Measurements from ENCODE around the gene ST7. TPM values are rescaled to one million over a fixed set of nuclear protein-coding genes. Genes with fewer than 3 reads are reported as not detected.
"Not testable (repeated sequence)": the region's sequence is repeated elsewhere in the genome, so short reads cannot be mapped to it uniquely, and the experiment has no call there.

Gene ST7
- total and polyA plus RNA-seq, 5 donors from 2014 or later: 7.3 to 15.5 (median 9.9) TPM

DNA sequence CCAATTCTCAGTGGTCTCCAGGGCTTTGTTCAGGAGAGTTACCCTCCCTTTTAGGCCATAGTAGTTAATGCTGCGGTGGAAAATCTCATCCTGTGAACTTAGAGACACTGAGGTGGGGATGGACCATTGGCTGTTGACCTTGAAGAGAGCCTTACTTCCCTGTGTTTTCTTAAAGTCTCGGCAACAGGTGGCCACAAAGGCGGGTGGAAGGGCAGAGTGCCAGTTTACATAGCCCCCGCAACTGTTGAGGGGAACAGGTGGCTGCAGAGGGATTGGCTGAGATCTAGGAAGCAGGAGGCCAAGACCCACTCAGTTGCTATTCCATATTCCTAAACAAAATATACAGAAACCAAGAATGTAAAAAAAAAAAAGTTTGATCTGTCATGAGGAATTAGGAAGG lies 160.6 kb downstream of the ST7 start:
- H3K4me1 ChIP-seq (ENCODE audit: control insufficient read depth, insufficient read depth, low read length, poor library complexity, severe bottlenecking): peaks cover 13% of the 10 kb centered on the region
- DNase-seq (no peak), ATAC-seq (ENCODE audit: low read depth in 2 of 2) (no peak)
- Mint-ChIP-seq H3K27me3 (no peaks in the 10 kb centered on the region), H3K4me1 (peaks cover 4 to 25% (median 18%) of the 10 kb centered on the region in 4 donors), H3K9me3 (peaks cover 0 to 4% (median 0%) of the 10 kb centered on the region in 7 donors), H3K36me3 (peaks cover 3% of the 10 kb centered on the region), H3K27ac (no peak overlapping the region), H3K4me3 (no peak overlapping the region)
- no peaks in the 10 kb centered on the region for H3K27me3 ChIP-seq (ENCODE audit: control insufficient read depth, insufficient read depth, low read length)
- no peak overlapping the region for H3K27ac ChIP-seq (ENCODE audit: insufficient read depth, low read length, poor library complexity, severe bottlenecking)
- H3K9me3 ChIP-seq (ENCODE audit: control insufficient read depth in 2 of 2, low read length in 2 of 2): peaks cover 0 to 1% of the 10 kb centered on the region in 2 experiments
- H3K4me3 ChIP-seq (ENCODE audit: low read depth, low read length): no peak overlapping the region
- H3K36me3 ChIP-seq (ENCODE audit: control insufficient read depth, insufficient read depth, low read length): no peaks in the 10 kb centered on the region

DNA sequence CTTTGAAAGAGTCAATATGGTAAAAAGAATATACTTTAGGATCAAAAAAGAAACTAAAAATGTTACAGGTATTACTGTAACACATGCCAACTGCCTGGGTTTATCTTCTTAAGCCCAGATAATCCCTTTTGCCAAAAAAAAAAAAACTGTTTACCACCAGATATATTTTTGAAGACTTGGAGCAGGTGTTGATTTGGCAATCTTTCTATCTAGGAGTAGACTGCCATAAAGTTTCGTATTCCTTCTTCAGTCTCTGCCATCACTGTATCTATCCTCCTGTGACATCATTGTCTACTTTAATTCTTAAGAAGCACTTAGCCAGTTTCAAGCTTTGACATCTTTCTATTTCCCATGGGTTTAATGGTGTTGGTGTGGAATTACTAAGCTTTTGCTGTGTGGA lies 161.0 kb downstream of the ST7 start:
- no peaks in the 10 kb centered on the region for H3K9me3 ChIP-seq (ENCODE audit: control insufficient read depth in 2 of 2, low read length in 2 of 2)
- Mint-ChIP-seq H3K4me1 (peaks cover 4 to 21% (median 16%) of the 10 kb centered on the region in 4 donors), H3K27me3 (no peaks in the 10 kb centered on the region), H3K9me3 (peaks cover 0 to 1% (median 0%) of the 10 kb centered on the region in 7 donors), H3K27ac (peak overlapping the region in 1 of 3 donors; percentile 80), H3K36me3 (no peaks in the 10 kb centered on the region), H3K4me3 (no peak overlapping the region)
- ATAC-seq (ENCODE audit: low read depth in 2 of 2) (no peak), DNase-seq (no peak)
- no peak overlapping the region for H3K4me3 ChIP-seq (ENCODE audit: low read depth, low read length)
- no peaks in the 10 kb centered on the region for H3K27me3 ChIP-seq (ENCODE audit: control insufficient read depth, insufficient read depth, low read length)
- H3K36me3 ChIP-seq (ENCODE audit: control insufficient read depth, insufficient read depth, low read length): no peaks in the 10 kb centered on the region
- H3K4me1 ChIP-seq (ENCODE audit: control insufficient read depth, insufficient read depth, low read length, poor library complexity, severe bottlenecking): peaks cover 13% of the 10 kb centered on the region
- H3K27ac ChIP-seq (ENCODE audit: insufficient read depth, low read length, poor library complexity, severe bottlenecking): no peak overlapping the region

DNA sequence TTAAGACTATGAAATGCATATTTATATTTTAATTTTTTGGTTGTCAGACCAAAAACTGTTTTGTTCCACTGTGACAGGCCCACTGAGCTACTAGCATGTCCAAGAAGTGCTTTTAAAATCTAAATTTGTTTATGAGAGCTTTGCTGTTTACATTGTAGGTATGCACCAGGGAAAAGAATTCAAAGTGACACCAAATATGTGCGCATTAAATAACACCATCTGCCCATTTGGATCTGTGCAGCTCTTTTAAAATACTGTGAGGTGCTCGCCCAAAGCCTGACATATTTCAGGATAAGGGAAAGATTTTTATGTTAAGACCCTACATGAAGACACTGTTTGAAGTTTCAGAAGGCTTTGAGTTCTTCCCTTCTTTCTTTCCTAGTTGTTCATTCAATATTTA lies 162.9 kb downstream of the ST7 start:
- no peaks in the 10 kb centered on the region for H3K36me3 Mint-ChIP-seq
- H3K4me1 Mint-ChIP-seq: peaks cover 0 to 9% (median 2%) of the 10 kb centered on the region in 4 donors
- H3K27me3 Mint-ChIP-seq: no peaks in the 10 kb centered on the region
- H3K4me3 Mint-ChIP-seq: no peak overlapping the region
- no peak overlapping the region for H3K27ac Mint-ChIP-seq
- DNase-seq (no peak), ATAC-seq (ENCODE audit: low read depth in 2 of 2) (no peak)
- Histone ChIP-seq H3K27me3 (ENCODE audit: control insufficient read depth, insufficient read depth, low read length) (no peaks in the 10 kb centered on the region), H3K27ac (ENCODE audit: insufficient read depth, low read length, poor library complexity, severe bottlenecking) (no peak overlapping the region), H3K4me1 (ENCODE audit: control insufficient read depth, insufficient read depth, low read length, poor library complexity, severe bottlenecking) (peaks cover 3% of the 10 kb centered on the region), H3K9me3 (ENCODE audit: control insufficient read depth in 2 of 2, low read length in 2 of 2) (no peaks in the 10 kb centered on the region), H3K4me3 (ENCODE audit: low read depth, low read length) (no peak overlapping the region), H3K36me3 (ENCODE audit: control insufficient read depth, insufficient read depth, low read length) (no peaks in the 10 kb centered on the region)
- H3K9me3 Mint-ChIP-seq: peaks cover 0 to 1% (median 0%) of the 10 kb centered on the region in 7 donors

DNA sequence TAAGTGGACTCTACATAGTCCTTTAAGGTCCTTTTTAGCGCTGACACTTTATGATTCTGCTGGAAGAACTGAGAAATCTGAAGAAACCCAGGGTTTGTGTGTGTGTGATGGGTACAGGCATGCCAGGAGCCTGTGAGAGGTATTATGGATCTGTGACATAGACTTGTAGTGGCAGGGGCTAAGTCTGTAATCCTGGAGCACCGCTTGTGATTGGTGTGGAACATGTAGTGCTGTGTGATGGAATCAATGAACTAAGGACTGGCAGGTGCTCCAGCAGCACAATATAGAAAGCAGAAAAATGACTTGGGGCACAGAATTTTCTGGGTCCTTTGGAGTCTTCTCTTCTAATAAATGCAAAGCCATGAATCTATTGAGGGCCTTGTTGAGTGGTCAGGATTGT lies 163.9 kb downstream of the ST7 start:
- ATAC-seq (ENCODE audit: low read depth in 2 of 2): no peak
- H3K9me3 Mint-ChIP-seq: peaks cover 0 to 1% (median 0%) of the 10 kb centered on the region in 7 donors
- H3K4me1 Mint-ChIP-seq: peaks cover 0 to 9% (median 2%) of the 10 kb centered on the region in 4 donors
- Histone ChIP-seq H3K27ac (ENCODE audit: insufficient read depth, low read length, poor library complexity, severe bottlenecking) (no peak overlapping the region), H3K4me1 (ENCODE audit: control insufficient read depth, insufficient read depth, low read length, poor library complexity, severe bottlenecking) (peaks cover 3% of the 10 kb centered on the region), H3K36me3 (ENCODE audit: control insufficient read depth, insufficient read depth, low read length) (no peaks in the 10 kb centered on the region), H3K4me3 (ENCODE audit: low read depth, low read length) (no peak overlapping the region), H3K27me3 (ENCODE audit: control insufficient read depth, insufficient read depth, low read length) (no peaks in the 10 kb centered on the region), H3K9me3 (ENCODE audit: control insufficient read depth in 2 of 2, low read length in 2 of 2) (no peaks in the 10 kb centered on the region)
- no peak overlapping the region for H3K27ac Mint-ChIP-seq
- no peak for DNase-seq
- H3K4me3 Mint-ChIP-seq: no peak overlapping the region
- H3K27me3 Mint-ChIP-seq: no peaks in the 10 kb centered on the region
- no peaks in the 10 kb centered on the region for H3K36me3 Mint-ChIP-seq

DNA sequence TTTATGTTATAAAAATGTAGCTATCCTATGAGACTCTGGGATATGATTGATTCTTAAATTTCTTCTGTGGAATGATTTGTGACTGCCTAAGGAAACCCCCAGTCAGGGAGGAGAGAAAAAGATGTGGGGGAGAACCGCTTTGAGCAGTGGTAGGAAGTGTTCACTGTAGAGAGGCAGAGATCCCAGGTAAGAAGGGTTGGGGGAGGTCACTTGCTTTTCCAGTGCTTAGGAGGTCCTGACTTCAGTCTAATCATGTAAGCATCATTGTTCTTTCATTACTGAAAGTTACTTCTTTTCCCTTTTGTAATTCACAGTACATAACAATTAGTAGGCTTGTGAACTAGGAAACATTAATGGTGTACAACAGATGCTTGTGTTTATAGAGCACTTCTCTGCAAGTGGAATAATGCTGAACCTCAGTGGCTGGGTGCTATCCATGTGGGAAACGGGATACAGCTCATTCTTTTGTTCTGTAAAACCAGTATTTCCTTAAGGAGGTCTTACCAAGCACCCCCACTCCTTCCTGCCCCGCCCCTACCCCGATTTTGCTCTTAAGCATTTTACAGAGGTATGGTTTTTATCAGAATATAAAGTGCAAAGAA lies 165.4 kb downstream of the ST7 start:
- peaks cover 0 to 9% (median 0%) of the 10 kb centered on the region in 4 donors for H3K4me1 Mint-ChIP-seq
- peaks cover 0 to 1% (median 0%) of the 10 kb centered on the region in 7 donors for H3K9me3 Mint-ChIP-seq
- Histone ChIP-seq H3K27ac (ENCODE audit: insufficient read depth, low read length, poor library complexity, severe bottlenecking) (no peak overlapping the region), H3K4me1 (ENCODE audit: control insufficient read depth, insufficient read depth, low read length, poor library complexity, severe bottlenecking) (peaks cover 3% of the 10 kb centered on the region), H3K4me3 (ENCODE audit: low read depth, low read length) (no peak overlapping the region), H3K36me3 (ENCODE audit: control insufficient read depth, insufficient read depth, low read length) (no peaks in the 10 kb centered on the region), H3K9me3 (ENCODE audit: control insufficient read depth in 2 of 2, low read length in 2 of 2) (no peaks in the 10 kb centered on the region), H3K27me3 (ENCODE audit: control insufficient read depth, insufficient read depth, low read length) (no peaks in the 10 kb centered on the region)
- H3K4me3 Mint-ChIP-seq: no peak overlapping the region
- DNase-seq (no peak), ATAC-seq (ENCODE audit: low read depth in 2 of 2) (no peak)
- H3K27me3 Mint-ChIP-seq: no peaks in the 10 kb centered on the region
- no peak overlapping the region for H3K27ac Mint-ChIP-seq
- no peaks in the 10 kb centered on the region for H3K36me3 Mint-ChIP-seq

DNA sequence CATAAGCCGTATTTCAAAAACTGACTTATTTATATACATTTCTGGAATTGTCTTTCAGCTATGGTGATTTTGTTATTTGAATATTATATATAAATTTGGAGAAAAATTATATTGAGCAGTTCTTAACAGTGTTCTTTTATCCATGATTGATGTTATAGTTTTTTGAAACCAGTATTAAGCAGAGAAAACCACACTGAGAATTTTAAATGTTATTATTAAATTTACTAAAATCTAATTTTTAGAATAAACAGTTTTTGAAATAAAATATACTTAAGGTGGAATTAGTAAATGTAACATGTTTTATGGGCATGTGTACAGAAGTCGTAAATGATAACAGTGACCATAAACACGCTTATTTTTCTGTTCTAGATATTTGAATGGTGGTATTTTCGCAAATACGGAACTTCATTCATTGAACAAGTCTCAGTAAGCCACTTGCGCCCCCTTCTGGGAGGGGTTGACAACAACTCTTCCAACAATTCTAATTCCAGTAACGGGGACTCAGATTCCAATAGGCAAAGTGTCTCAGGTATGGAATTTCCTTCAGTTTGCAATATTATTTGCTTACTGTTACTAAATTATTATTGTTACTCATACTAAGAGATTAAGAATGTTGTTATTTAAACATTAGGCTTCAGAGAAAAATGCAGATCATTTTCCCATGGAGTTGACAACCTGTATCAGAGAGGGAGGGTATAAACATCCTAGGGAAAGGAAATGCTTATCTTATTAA lies 166.1 kb downstream of the ST7 start:
- Histone ChIP-seq H3K36me3 (ENCODE audit: control insufficient read depth, insufficient read depth, low read length) (no peaks in the 10 kb centered on the region), H3K27ac (ENCODE audit: insufficient read depth, low read length, poor library complexity, severe bottlenecking) (no peak overlapping the region), H3K4me3 (ENCODE audit: low read depth, low read length) (no peak overlapping the region), H3K27me3 (ENCODE audit: control insufficient read depth, insufficient read depth, low read length) (no peaks in the 10 kb centered on the region), H3K9me3 (ENCODE audit: control insufficient read depth in 2 of 2, low read length in 2 of 2) (no peaks in the 10 kb centered on the region), H3K4me1 (ENCODE audit: control insufficient read depth, insufficient read depth, low read length, poor library complexity, severe bottlenecking) (peaks cover 3% of the 10 kb centered on the region)
- DNase-seq (peak; percentile 58 to 73 (median 71)), ATAC-seq (ENCODE audit: low read depth in 2 of 2) (peak in 1 of 2 donors; percentile 31)
- no peaks in the 10 kb centered on the region for H3K27me3 Mint-ChIP-seq
- H3K36me3 Mint-ChIP-seq: no peaks in the 10 kb centered on the region
- no peak overlapping the region for H3K27ac Mint-ChIP-seq
- no peak overlapping the region for H3K4me3 Mint-ChIP-seq
- H3K4me1 Mint-ChIP-seq: peaks cover 0 to 7% (median 0%) of the 10 kb centered on the region in 4 donors
- H3K9me3 Mint-ChIP-seq: peaks cover 0 to 1% (median 0%) of the 10 kb centered on the region in 7 donors

DNA sequence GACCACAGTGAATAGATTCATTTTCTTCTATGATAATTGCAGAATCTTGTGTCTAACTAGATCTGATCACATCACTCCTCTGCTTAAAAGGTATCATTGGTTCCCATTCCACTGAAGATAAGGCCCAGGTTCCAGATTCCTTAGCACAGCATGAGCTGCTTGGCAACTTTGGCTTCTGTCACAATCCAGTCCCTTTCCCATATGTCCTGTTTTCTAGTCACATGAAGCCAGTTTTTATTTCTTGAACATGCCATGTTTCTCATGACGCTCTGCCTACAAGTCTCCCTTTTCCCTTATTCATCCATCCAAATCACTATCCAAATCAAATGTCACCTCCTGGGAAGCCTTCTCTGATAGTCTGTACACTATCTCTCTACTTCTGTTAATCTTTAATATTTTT lies 167.0 kb downstream of the ST7 start:
- not testable (repeated sequence) for H3K4me1 ChIP-seq (ENCODE audit: control insufficient read depth, insufficient read depth, low read length, poor library complexity, severe bottlenecking); H3K27me3 ChIP-seq (ENCODE audit: control insufficient read depth, insufficient read depth, low read length); H3K27ac ChIP-seq (ENCODE audit: insufficient read depth, low read length, poor library complexity, severe bottlenecking); H3K9me3 Mint-ChIP-seq; H3K36me3 ChIP-seq (ENCODE audit: control insufficient read depth, insufficient read depth, low read length); H3K27me3 Mint-ChIP-seq; H3K4me1 Mint-ChIP-seq; H3K27ac Mint-ChIP-seq; H3K4me3 Mint-ChIP-seq; H3K36me3 Mint-ChIP-seq; H3K9me3 ChIP-seq (ENCODE audit: control insufficient read depth in 2 of 2, low read length in 2 of 2); H3K4me3 ChIP-seq (ENCODE audit: low read depth, low read length); DNase-seq; ATAC-seq (ENCODE audit: low read depth in 2 of 2)

DNA sequence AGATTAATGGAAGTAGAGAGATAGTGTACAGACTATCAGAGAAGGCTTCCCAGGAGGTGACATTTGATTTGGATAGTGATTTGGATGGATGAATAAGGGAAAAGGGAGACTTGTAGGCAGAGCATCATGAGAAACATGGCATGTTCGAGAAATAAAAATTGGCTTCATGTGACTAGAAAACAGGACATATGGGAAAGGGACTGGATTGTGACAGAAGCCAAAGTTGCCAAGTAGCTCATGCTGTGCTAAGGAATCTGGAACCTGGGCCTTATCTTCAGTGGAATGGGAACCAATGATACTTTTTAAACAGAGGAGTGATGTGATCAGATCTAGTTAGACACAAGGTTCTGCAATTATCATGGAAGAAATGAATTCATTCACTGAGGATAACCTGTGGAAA lies 168.7 kb downstream of the ST7 start:
- not testable (repeated sequence) for H3K27ac ChIP-seq (ENCODE audit: insufficient read depth, low read length, poor library complexity, severe bottlenecking); H3K27me3 ChIP-seq (ENCODE audit: control insufficient read depth, insufficient read depth, low read length); H3K4me3 ChIP-seq (ENCODE audit: low read depth, low read length); H3K4me1 ChIP-seq (ENCODE audit: control insufficient read depth, insufficient read depth, low read length, poor library complexity, severe bottlenecking); ATAC-seq (ENCODE audit: low read depth in 2 of 2); H3K4me3 Mint-ChIP-seq; H3K27ac Mint-ChIP-seq; H3K9me3 Mint-ChIP-seq; H3K36me3 ChIP-seq (ENCODE audit: control insufficient read depth, insufficient read depth, low read length); H3K9me3 ChIP-seq (ENCODE audit: control insufficient read depth in 2 of 2, low read length in 2 of 2); H3K36me3 Mint-ChIP-seq; H3K4me1 Mint-ChIP-seq; H3K27me3 Mint-ChIP-seq; DNase-seq

Data from CD4-positive, CD25-positive, alpha-beta regulatory T cell (primary cell).